Gastrocnemius medialis (tissue), 4 donors: ENCODE results near the gene KLHL14.

Experiments
- CTCF ChIP-seq, 5 experiments: fragments of 450-650 bp in 3 of 5; fragments of 200-600 bp in 2 of 5; sonication (generic) in 2 of 5; IDR thresholded peaks in 4 of 5; conservative IDR thresholded peaks in 1 of 5; 1 replicate in 4 of 5; 2 replicates in 1 of 5; pipeline ENCODE4 v1.5.1; 2016 to 2019; ENCODE audit warnings: antibody characterized with exemption in 5 of 5, mild to moderate bottlenecking in 3 of 5, moderate library complexity in 3 of 5
- POLR2A ChIP-seq, 2 donors: fragments of 450-650 bp; IDR thresholded peaks; one replicate each; pipeline ENCODE4 v1.6.1; 2017; ENCODE audit warnings: antibody characterized with exemption in 2 of 2, mild to moderate bottlenecking in 2 of 2, moderate library complexity in 2 of 2

- no peak for TF ChIP-seq CTCF (IDR thresholded peaks at IDR 0.05 in 4 of 5, conservative IDR thresholded peaks at IDR 0.05 in 1 of 5)
- TF ChIP-seq POLR2A (IDR thresholded peaks at IDR 0.05): no peak
Observed at GRCh38 chr18:32798209-32798960, 25.6 kb upstream of the KLHL14 start.
